HFF-Myc (cell line): ENCODE measurements around the gene TMC2.
"Not testable (repeated sequence)": the region's sequence is repeated elsewhere in the genome, so short reads cannot be mapped to it uniquely, and the experiment has no call there.

ENCODE experiments used
- DNase-seq: peaks from one replicate; pipeline ENCODE4 v3.0.0-alpha.2; 2011; ENCODE audit warnings: low read depth; ENCODE audit errors: extremely low read depth
- H3K4me3 ChIP-seq: replicated peaks from 2 replicates; pipeline ENCODE4 v1.5.1; 2011; ENCODE audit warnings: low read depth, mild to moderate bottlenecking, control low read depth, low read length
- TF ChIP-seq, protein P1 (sequence below): IDR thresholded peaks from 2 replicates; pipeline ENCODE4 v1.5.1; 2012; ENCODE audit warnings: mild to moderate bottlenecking, low read depth, low read length, control low read depth; ENCODE audit errors: missing control alignments

The TMC2 gene, protein sequence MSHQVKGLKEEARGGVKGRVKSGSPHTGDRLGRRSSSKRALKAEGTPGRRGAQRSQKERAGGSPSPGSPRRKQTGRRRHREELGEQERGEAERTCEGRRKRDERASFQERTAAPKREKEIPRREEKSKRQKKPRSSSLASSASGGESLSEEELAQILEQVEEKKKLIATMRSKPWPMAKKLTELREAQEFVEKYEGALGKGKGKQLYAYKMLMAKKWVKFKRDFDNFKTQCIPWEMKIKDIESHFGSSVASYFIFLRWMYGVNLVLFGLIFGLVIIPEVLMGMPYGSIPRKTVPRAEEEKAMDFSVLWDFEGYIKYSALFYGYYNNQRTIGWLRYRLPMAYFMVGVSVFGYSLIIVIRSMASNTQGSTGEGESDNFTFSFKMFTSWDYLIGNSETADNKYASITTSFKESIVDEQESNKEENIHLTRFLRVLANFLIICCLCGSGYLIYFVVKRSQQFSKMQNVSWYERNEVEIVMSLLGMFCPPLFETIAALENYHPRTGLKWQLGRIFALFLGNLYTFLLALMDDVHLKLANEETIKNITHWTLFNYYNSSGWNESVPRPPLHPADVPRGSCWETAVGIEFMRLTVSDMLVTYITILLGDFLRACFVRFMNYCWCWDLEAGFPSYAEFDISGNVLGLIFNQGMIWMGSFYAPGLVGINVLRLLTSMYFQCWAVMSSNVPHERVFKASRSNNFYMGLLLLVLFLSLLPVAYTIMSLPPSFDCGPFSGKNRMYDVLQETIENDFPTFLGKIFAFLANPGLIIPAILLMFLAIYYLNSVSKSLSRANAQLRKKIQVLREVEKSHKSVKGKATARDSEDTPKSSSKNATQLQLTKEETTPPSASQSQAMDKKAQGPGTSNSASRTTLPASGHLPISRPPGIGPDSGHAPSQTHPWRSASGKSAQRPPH

DNA sequence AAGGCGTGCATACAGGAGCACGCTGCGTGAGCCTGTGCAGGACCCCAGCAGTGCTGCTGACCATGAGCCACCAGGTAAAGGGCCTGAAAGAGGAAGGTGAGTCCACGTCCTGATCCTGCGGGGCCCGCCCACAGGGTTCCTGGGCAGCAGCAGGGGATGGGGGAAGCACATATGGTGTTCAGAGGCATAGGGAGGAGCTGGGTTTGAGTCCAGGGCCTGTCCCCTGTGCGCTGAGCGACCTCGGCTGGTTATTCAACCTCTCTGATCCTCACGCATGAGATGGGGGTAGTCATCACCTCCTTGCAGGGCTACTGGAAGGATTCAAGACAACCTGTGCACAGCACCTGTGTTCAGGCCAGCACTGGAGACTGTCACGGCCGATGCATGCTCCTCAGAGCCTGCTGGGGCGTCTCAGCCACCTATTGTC lies at the start of gene TMC2:
Gene TMC2 (plus strand): TSS at position 14 of the 427 bp plus-strand sequence. CDS start 49 bp downstream, at position 63.
- TF ChIP-seq, protein P1, sequence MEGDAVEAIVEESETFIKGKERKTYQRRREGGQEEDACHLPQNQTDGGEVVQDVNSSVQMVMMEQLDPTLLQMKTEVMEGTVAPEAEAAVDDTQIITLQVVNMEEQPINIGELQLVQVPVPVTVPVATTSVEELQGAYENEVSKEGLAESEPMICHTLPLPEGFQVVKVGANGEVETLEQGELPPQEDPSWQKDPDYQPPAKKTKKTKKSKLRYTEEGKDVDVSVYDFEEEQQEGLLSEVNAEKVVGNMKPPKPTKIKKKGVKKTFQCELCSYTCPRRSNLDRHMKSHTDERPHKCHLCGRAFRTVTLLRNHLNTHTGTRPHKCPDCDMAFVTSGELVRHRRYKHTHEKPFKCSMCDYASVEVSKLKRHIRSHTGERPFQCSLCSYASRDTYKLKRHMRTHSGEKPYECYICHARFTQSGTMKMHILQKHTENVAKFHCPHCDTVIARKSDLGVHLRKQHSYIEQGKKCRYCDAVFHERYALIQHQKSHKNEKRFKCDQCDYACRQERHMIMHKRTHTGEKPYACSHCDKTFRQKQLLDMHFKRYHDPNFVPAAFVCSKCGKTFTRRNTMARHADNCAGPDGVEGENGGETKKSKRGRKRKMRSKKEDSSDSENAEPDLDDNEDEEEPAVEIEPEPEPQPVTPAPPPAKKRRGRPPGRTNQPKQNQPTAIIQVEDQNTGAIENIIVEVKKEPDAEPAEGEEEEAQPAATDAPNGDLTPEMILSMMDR: no peak
- no peak within 1 kb of the TSS for H3K4me3 ChIP-seq
- no peak for DNase-seq

DNA sequence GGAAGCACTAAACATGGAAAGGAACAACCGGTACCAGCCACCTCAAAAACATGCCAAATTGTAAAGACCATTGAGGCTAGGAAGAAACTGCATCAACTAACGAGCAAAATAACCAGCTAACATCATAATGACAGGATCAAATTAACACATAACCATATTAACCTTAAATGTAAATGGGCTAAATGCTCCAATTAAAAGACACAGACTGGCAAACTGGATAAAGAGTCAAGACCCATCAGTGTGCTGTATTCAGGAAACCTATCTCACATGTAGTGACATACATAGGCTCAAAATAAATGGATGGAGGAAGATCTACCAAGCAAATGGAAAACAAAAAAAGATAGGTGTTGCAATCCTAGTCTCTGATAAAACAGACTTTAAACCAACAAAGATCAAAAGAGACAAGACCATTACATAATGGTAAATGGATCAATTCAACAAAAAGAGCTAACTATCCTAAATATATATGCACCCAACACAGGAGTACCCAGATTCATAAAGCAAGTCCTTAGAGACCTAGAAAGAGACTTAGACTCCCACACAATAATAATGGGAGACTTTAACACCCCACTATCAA lies 33.5 kb upstream of the TMC2 start:
- not testable (repeated sequence) for H3K4me3 ChIP-seq, DNase-seq

DNA sequence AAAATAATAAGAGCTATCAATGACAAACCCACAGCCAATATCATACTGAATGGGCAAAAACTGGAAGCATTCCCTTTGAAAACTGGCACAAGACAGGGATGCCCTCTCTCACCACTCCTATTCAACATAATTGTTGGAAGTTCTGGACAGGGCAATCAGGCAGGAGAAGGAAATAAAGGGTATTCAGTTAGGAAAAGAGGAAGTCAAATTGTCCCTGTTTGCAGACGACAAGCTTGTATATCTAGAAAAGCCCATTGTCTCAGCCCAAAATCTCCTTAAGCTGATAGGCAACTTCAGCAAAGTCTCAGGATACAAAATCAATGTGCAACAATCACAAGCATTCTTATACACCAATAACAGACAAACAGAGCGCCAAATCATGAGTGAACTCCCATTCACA lies 31.6 kb upstream of the TMC2 start:
- DNase-seq, H3K4me3 ChIP-seq: not testable (repeated sequence)

GRCh38 chr20:2506426-2506825 lies 29.9 kb upstream of the TMC2 start:
- H3K4me3 ChIP-seq, DNase-seq: not testable (repeated sequence)

DNA sequence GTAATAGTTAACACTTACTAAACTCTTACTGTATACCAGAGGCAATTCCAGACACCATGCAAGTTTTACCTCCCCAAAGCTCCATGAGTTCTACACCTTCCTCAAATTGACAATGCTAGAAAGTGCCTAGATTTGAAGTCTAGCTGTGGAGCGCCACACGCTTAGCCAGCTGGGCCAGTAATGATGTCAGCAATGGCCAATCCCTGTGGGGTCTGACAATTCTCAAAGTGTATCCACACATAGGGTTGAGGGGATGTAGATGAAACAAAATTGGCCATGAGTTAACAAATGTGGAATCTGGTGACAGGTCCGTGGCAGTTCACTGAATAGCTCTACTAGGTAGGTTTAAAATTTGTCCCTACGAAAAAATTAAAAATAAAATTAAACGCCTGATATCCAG lies 28.9 kb upstream of the TMC2 start:
- DNase-seq: no peak
- H3K4me3 ChIP-seq: peak overlapping the region; percentile 89
- TF ChIP-seq, protein P1: no peak

DNA sequence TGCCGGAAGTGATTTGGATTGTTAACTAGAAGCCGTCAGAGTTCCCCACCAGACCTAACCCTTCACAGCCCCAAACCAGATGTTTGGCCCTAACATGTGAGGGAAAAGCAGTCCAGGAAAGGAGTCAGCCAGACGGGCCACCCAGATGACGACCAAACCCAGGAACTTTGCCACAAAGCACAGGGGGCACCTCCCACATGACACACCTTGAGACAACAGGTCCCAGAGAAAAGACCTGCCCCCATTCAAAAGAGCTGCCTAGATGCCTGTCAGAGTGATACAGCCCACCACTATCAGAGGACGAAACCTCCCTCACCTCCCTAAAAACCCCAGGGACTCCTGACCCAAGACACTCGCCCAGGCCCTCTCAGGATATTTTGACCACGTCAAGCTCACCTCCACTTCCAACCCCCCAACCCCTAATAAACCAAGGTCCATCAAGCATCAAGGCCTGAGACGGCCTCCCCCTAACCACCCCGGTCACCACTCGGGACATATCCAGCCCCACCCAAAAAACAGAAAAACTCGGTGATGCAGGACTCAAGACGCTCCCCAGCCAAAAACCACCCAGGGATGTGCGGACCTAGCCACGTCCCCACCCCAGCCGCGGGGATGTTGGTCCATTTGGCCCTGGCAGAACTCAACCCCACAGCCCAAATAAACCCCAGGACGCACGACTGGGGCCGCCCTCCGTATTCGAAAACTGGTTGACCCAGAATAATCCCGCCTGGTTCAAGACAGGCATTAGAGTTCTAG lies 28.3 kb upstream of the TMC2 start:
- TF ChIP-seq, protein P1: no peak
- no peak for DNase-seq
- H3K4me3 ChIP-seq: peak overlapping the region; percentile 89

GRCh38 chr20:2508631-2509467 lies 27.5 kb upstream of the TMC2 start, which contains the start of gene ZNF343:
Gene ZNF343 (minus strand): TSS chr20:2508915. CDS start chr20:2493895, 15,020 bp downstream.
- TF ChIP-seq, protein P1: no peak
- peak within 1 kb of the TSS; percentile 89 for H3K4me3 ChIP-seq
- peak; percentile 61 for DNase-seq
